ENCODE results near the gene LRCH1.
"Not testable (repeated sequence)": the region's sequence is repeated elsewhere in the genome, so short reads cannot be mapped to it uniquely, and the experiment has no call there.

Gene LRCH1

GRCh38 chr13:46743191-46743590 is 190.2 kb downstream of the LRCH1 start:
- H3K9ac ChIP-seq (ENCODE audit: low read depth, low read length), result no peak overlapping the region
- peaks cover 2% of the 10 kb centered on the region; the same call in 1 of the 2 replicates for H3K36me3 ChIP-seq (ENCODE audit: control insufficient read depth, insufficient read depth, low read length)
- no peak overlapping the region for H3K27ac ChIP-seq (ENCODE audit: low read depth, low read length)
- H3K27me3 ChIP-seq (ENCODE audit: control insufficient read depth, insufficient read depth, low read length), result no peaks in the 10 kb centered on the region
- H3K4me3 ChIP-seq (ENCODE audit: low read depth, low read length), result no peak overlapping the region
- no peaks in the 10 kb centered on the region for H3K4me1 ChIP-seq (ENCODE audit: control insufficient read depth, insufficient read depth, low read length)
- no peaks in the 10 kb centered on the region for H3K9me3 ChIP-seq (ENCODE audit: control insufficient read depth, insufficient read depth, low read length)

- Histone ChIP-seq H3K9ac (ENCODE audit: low read depth, low read length) (no peak overlapping the region), H3K36me3 (ENCODE audit: control insufficient read depth, insufficient read depth, low read length) (peaks cover 2% of the 10 kb centered on the region; the same call in 1 of the 2 replicates), H3K27ac (ENCODE audit: low read depth, low read length) (no peak overlapping the region), H3K9me3 (ENCODE audit: control insufficient read depth, insufficient read depth, low read length) (no peaks in the 10 kb centered on the region), H3K27me3 (ENCODE audit: control insufficient read depth, insufficient read depth, low read length) (no peaks in the 10 kb centered on the region), H3K4me1 (ENCODE audit: control insufficient read depth, insufficient read depth, low read length) (no peaks in the 10 kb centered on the region), H3K4me3 (ENCODE audit: low read depth, low read length) (no peak overlapping the region)
These were observed 192.1 kb downstream of the LRCH1 start for GRCh38 chr13:46745062-46745461.

GRCh38 chr13:46745706-46746105 is 192.7 kb downstream of the LRCH1 start:
- Histone ChIP-seq H3K4me3 (ENCODE audit: low read depth, low read length) (no peak overlapping the region), H3K27me3 (ENCODE audit: control insufficient read depth, insufficient read depth, low read length) (no peaks in the 10 kb centered on the region), H3K27ac (ENCODE audit: low read depth, low read length) (no peak overlapping the region), H3K9ac (ENCODE audit: low read depth, low read length) (no peak overlapping the region), H3K9me3 (ENCODE audit: control insufficient read depth, insufficient read depth, low read length) (no peaks in the 10 kb centered on the region), H3K4me1 (ENCODE audit: control insufficient read depth, insufficient read depth, low read length) (no peaks in the 10 kb centered on the region), H3K36me3 (ENCODE audit: control insufficient read depth, insufficient read depth, low read length) (peaks cover 2% of the 10 kb centered on the region; the same call in 1 of the 2 replicates)

GRCh38 chr13:46747031-46747820 is 194.3 kb downstream of the LRCH1 start:
- Histone ChIP-seq H3K4me1 (ENCODE audit: control insufficient read depth, insufficient read depth, low read length) (no peaks in the 10 kb centered on the region), H3K27ac (ENCODE audit: low read depth, low read length) (no peak overlapping the region), H3K4me3 (ENCODE audit: low read depth, low read length) (no peak overlapping the region), H3K27me3 (ENCODE audit: control insufficient read depth, insufficient read depth, low read length) (no peaks in the 10 kb centered on the region), H3K36me3 (ENCODE audit: control insufficient read depth, insufficient read depth, low read length) (0 out of 2 replicates have a peak, but pooled peaks cover 6% of the 10 kb centered on the region), H3K9ac (ENCODE audit: low read depth, low read length) (no peak overlapping the region), H3K9me3 (ENCODE audit: control insufficient read depth, insufficient read depth, low read length) (no peaks in the 10 kb centered on the region)

- Histone ChIP-seq H3K27ac (ENCODE audit: low read depth, low read length) (no peak overlapping the region), H3K4me1 (ENCODE audit: control insufficient read depth, insufficient read depth, low read length) (no peaks in the 10 kb centered on the region), H3K9ac (ENCODE audit: low read depth, low read length) (no peak overlapping the region), H3K27me3 (ENCODE audit: control insufficient read depth, insufficient read depth, low read length) (no peaks in the 10 kb centered on the region), H3K4me3 (ENCODE audit: low read depth, low read length) (no peak overlapping the region), H3K36me3 (ENCODE audit: control insufficient read depth, insufficient read depth, low read length) (0 out of 2 replicates have a peak, but pooled peaks cover 6% of the 10 kb centered on the region), H3K9me3 (ENCODE audit: control insufficient read depth, insufficient read depth, low read length) (no peaks in the 10 kb centered on the region)
These were observed 195.3 kb downstream of the LRCH1 start for GRCh38 chr13:46748300-46748699.

- Histone ChIP-seq H3K4me3 (ENCODE audit: low read depth, low read length) (no peak overlapping the region), H3K36me3 (ENCODE audit: control insufficient read depth, insufficient read depth, low read length) (0 out of 2 replicates have a peak, but pooled peaks cover 6% of the 10 kb centered on the region), H3K4me1 (ENCODE audit: control insufficient read depth, insufficient read depth, low read length) (no peaks in the 10 kb centered on the region), H3K9ac (ENCODE audit: low read depth, low read length) (no peak overlapping the region), H3K27ac (ENCODE audit: low read depth, low read length) (no peak overlapping the region), H3K27me3 (ENCODE audit: control insufficient read depth, insufficient read depth, low read length) (no peaks in the 10 kb centered on the region), H3K9me3 (ENCODE audit: control insufficient read depth, insufficient read depth, low read length) (no peaks in the 10 kb centered on the region)
These were observed 197.0 kb downstream of the LRCH1 start for GRCh38 chr13:46749951-46750350.

- no peak overlapping the region for H3K27ac ChIP-seq (ENCODE audit: low read depth, low read length)
- H3K9me3 ChIP-seq (ENCODE audit: control insufficient read depth, insufficient read depth, low read length), result no peaks in the 10 kb centered on the region
- no peak overlapping the region for H3K9ac ChIP-seq (ENCODE audit: low read depth, low read length)
- H3K4me1 ChIP-seq (ENCODE audit: control insufficient read depth, insufficient read depth, low read length), result peaks cover 4% of the 10 kb centered on the region
- H3K36me3 ChIP-seq (ENCODE audit: control insufficient read depth, insufficient read depth, low read length), result 0 out of 2 replicates have a peak, but pooled peaks cover 6% of the 10 kb centered on the region
- H3K4me3 ChIP-seq (ENCODE audit: low read depth, low read length), result no peak overlapping the region
- H3K27me3 ChIP-seq (ENCODE audit: control insufficient read depth, insufficient read depth, low read length), result no peaks in the 10 kb centered on the region
These were observed 199.1 kb downstream of the LRCH1 start for GRCh38 chr13:46751811-46752635.

- Histone ChIP-seq H3K27me3 (ENCODE audit: control insufficient read depth, insufficient read depth, low read length) (no peaks in the 10 kb centered on the region), H3K36me3 (ENCODE audit: control insufficient read depth, insufficient read depth, low read length) (0 out of 2 replicates have a peak, but pooled peaks cover 3% of the 10 kb centered on the region), H3K4me1 (ENCODE audit: control insufficient read depth, insufficient read depth, low read length) (peaks cover 7% of the 10 kb centered on the region), H3K9me3 (ENCODE audit: control insufficient read depth, insufficient read depth, low read length) (no peaks in the 10 kb centered on the region), H3K27ac (ENCODE audit: low read depth, low read length) (no peak overlapping the region), H3K9ac (ENCODE audit: low read depth, low read length) (no peak overlapping the region), H3K4me3 (ENCODE audit: low read depth, low read length) (no peak overlapping the region)
These were observed 200.2 kb downstream of the LRCH1 start for GRCh38 chr13:46753137-46753536.

GRCh38 chr13:46753917-46754316 is 200.9 kb downstream of the LRCH1 start:
- no peak overlapping the region for H3K4me3 ChIP-seq (ENCODE audit: low read depth, low read length)
- H3K27me3 ChIP-seq (ENCODE audit: control insufficient read depth, insufficient read depth, low read length), result no peaks in the 10 kb centered on the region
- H3K9me3 ChIP-seq (ENCODE audit: control insufficient read depth, insufficient read depth, low read length), result no peaks in the 10 kb centered on the region
- H3K36me3 ChIP-seq (ENCODE audit: control insufficient read depth, insufficient read depth, low read length), result 0 out of 2 replicates have a peak, but pooled peaks cover 3% of the 10 kb centered on the region
- peaks cover 7% of the 10 kb centered on the region for H3K4me1 ChIP-seq (ENCODE audit: control insufficient read depth, insufficient read depth, low read length)
- H3K9ac ChIP-seq (ENCODE audit: low read depth, low read length), result no peak overlapping the region
- no peak overlapping the region for H3K27ac ChIP-seq (ENCODE audit: low read depth, low read length)

GRCh38 chr13:46754812-46755211 is 201.8 kb downstream of the LRCH1 start:
- Histone ChIP-seq H3K9me3 (ENCODE audit: control insufficient read depth, insufficient read depth, low read length) (no peaks in the 10 kb centered on the region), H3K4me1 (ENCODE audit: control insufficient read depth, insufficient read depth, low read length) (peaks cover 7% of the 10 kb centered on the region), H3K4me3 (ENCODE audit: low read depth, low read length) (no peak overlapping the region), H3K36me3 (ENCODE audit: control insufficient read depth, insufficient read depth, low read length) (0 out of 2 replicates have a peak, but pooled peaks cover 3% of the 10 kb centered on the region), H3K9ac (ENCODE audit: low read depth, low read length) (no peak overlapping the region), H3K27me3 (ENCODE audit: control insufficient read depth, insufficient read depth, low read length) (no peaks in the 10 kb centered on the region), H3K27ac (ENCODE audit: low read depth, low read length) (no peak overlapping the region)

- H3K4me3 ChIP-seq (ENCODE audit: low read depth, low read length); H3K9ac ChIP-seq (ENCODE audit: low read depth, low read length); H3K4me1 ChIP-seq (ENCODE audit: control insufficient read depth, insufficient read depth, low read length); H3K27ac ChIP-seq (ENCODE audit: low read depth, low read length); H3K27me3 ChIP-seq (ENCODE audit: control insufficient read depth, insufficient read depth, low read length); H3K9me3 ChIP-seq (ENCODE audit: control insufficient read depth, insufficient read depth, low read length); H3K36me3 ChIP-seq (ENCODE audit: control insufficient read depth, insufficient read depth, low read length): not testable (repeated sequence)
These were observed 202.5 kb downstream of the LRCH1 start for GRCh38 chr13:46755508-46755907.
